C4-2B (cell line): ENCODE results near the gene PIP4K2C.

Source experiments
- ZFX ChIP-seq: fragments of 450-650 bp; IDR thresholded peaks from 2 replicates; pipeline ENCODE4 v1.6.1; 2017
- TF ChIP-seq, protein P1 (sequence below): fragments of 450-650 bp; conservative IDR thresholded peaks from 2 replicates; pipeline ENCODE4 v1.5.1; 2017; ENCODE audit warnings: mild to moderate bottlenecking

DNA sequence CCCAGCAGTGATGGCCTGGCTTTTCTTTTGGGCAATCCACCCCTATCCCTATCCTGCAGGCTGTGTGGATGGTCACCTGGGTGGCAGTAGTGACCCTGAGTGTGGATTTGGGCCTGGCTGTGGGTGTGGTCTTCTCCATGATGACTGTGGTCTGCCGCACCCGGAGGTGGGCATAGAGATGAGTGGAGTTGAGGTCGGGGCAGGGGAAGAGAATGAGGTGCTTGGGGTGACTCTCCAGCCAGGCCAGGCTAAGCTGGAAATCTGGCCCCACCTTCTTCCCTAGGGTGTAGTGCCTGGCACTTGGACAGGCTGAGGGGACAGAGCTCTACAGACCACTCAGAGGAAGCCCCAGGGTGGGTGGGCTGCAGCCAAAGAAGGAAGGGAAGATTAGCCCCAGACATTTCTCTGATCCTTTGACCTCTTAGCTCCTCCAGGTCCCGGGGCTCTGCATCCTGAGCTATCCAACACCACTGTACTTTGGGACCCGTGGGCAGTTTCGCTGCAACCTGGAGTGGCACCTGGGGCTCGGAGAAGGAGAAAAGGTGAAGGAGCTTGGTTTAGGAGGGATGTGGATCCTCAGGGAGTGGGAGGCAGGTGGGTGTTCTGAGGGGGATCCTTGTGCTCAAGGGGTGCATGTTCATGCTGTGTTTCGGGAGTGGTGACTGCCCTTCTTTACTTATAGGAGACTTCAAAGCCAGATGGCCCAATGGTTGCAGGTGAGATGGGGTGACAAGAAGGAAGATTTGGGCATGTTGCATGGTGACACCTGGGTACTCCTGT is 33.6 kb downstream of the PIP4K2C start:
- TF ChIP-seq, protein P1, sequence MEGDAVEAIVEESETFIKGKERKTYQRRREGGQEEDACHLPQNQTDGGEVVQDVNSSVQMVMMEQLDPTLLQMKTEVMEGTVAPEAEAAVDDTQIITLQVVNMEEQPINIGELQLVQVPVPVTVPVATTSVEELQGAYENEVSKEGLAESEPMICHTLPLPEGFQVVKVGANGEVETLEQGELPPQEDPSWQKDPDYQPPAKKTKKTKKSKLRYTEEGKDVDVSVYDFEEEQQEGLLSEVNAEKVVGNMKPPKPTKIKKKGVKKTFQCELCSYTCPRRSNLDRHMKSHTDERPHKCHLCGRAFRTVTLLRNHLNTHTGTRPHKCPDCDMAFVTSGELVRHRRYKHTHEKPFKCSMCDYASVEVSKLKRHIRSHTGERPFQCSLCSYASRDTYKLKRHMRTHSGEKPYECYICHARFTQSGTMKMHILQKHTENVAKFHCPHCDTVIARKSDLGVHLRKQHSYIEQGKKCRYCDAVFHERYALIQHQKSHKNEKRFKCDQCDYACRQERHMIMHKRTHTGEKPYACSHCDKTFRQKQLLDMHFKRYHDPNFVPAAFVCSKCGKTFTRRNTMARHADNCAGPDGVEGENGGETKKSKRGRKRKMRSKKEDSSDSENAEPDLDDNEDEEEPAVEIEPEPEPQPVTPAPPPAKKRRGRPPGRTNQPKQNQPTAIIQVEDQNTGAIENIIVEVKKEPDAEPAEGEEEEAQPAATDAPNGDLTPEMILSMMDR = no peak
- TF ChIP-seq ZFX = no peak
